ENCODE measurements around the gene SORCS2.

- TF ChIP-seq FOXP2 (optimal IDR thresholded peaks at IDR 0.05; ENCODE audit: control extremely low read depth, extremely low read length, insufficient read depth) = no peak
- TF ChIP-seq EZH2 (IDR thresholded peaks at IDR 0.05) = no peak
- TF ChIP-seq POLR2AphosphoS5 (IDR thresholded peaks at IDR 0.05; ENCODE audit: borderline replicate concordance, low read depth, low read length) = no peak
Measured at GRCh38 chr4:7767966-7768365, 575.6 kb downstream of the SORCS2 start.

All from SK-N-MC (cell line).